ENCODE results near the gene PTPRK.

DNA sequence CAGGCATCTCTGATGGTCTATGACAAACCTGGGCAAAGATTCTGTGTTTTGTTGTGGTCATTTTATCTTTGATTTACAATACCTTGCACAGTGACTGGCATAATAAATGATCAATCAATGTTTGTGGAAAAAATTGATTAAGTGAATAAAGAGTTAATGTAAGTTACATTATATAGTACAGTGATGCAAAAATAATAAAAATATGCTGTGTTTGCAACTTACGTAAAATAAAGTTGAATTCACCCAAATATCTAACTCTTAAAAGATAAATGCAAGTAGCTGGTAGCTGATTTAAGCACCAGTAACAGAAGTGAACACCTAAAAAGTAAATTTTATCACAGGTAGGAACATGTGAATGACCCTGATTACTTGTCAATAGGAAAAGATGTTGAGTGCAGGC, 443.6 kb downstream of the PTPRK start:
- TF ChIP-seq ELF1 (IDR thresholded peaks at IDR 0.05; ENCODE audit: borderline replicate concordance, low read depth): no peak
- TF ChIP-seq CTCF (IDR thresholded peaks at IDR 0.05 in 2 of 3, conservative IDR thresholded peaks at IDR 0.05 in 1 of 3; ENCODE audit: borderline replicate concordance in 1 of 3, insufficient read depth in 1 of 3, low read depth in 2 of 3, low read length in 2 of 3): no peak
- TF ChIP-seq EZH2phosphoT487 (IDR thresholded peaks at IDR 0.05; ENCODE audit: borderline replicate concordance): no peak
- TF ChIP-seq POLR2A (IDR thresholded peaks at IDR 0.05; ENCODE audit: borderline replicate concordance, extremely low read depth, insufficient read depth, insufficient read length): no peak
- no peak for TF ChIP-seq YY1 (IDR thresholded peaks at IDR 0.05; ENCODE audit: extremely low read depth, insufficient replicate concordance, low read depth, low read length)
- TF ChIP-seq MAX (IDR thresholded peaks at IDR 0.05): no peak
- no peak for TF ChIP-seq RAD21 (IDR thresholded peaks at IDR 0.05; ENCODE audit: low read depth)
- no peak for TF ChIP-seq ZFX (IDR thresholded peaks at IDR 0.05)
- TF ChIP-seq CEBPB (IDR thresholded peaks at IDR 0.05; ENCODE audit: low read depth): no peak
- TF ChIP-seq EGR1 (IDR thresholded peaks at IDR 0.05; ENCODE audit: low read depth): no peak
- no peak for TF ChIP-seq EZH2 (IDR thresholded peaks at IDR 0.05)
